GM10266 (cell line): Measurements from ENCODE around the gene HIBADH.
"Not testable (repeated sequence)": the region's sequence is repeated elsewhere in the genome, so short reads cannot be mapped to it uniquely, and the experiment has no call there.

Experiments
- DNase-seq: peaks from one replicate; pipeline ENCODE4 v3.0.0; 2012; ENCODE audit errors: extremely low spot score
- CTCF ChIP-seq: IDR thresholded peaks from 2 replicates; pipeline ENCODE4 v1.5.1; 2012; ENCODE audit warnings: mild to moderate bottlenecking, low read depth; ENCODE audit not compliant: control insufficient read depth, insufficient read depth; ENCODE audit errors: missing control alignments

Gene HIBADH

GRCh38 chr7:27519793-27520469, 142.8 kb downstream of the HIBADH start:
- TF ChIP-seq CTCF, result no peak
- DNase-seq, result no peak

- no peak for TF ChIP-seq CTCF
- no peak for DNase-seq
Observed at GRCh38 chr7:27518561-27519350, 143.9 kb downstream of the HIBADH start.

DNA sequence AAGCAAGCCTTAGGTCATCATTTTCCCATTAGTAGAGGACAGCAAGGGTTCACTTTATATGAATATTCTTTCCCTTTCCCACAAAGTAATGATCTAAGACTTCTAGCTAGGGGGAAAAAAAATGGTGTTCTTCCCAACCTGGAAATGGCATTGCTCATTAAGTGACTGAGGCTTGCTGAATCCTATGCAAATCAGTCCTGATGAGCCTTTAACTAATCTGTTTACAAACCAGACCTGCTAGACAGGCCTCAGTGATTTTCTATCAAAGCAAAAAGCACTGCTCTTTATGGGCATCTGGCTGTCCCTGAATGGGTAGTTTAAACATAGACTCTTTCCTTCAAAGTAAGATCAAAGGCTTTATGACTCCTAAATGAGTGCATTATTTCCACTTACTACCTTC, 146.3 kb downstream of the HIBADH start:
- TF ChIP-seq CTCF, result no peak
- no peak for DNase-seq

GRCh38 chr7:27515933-27516332, 146.8 kb downstream of the HIBADH start:
- TF ChIP-seq CTCF, result no peak
- no peak for DNase-seq

- TF ChIP-seq CTCF, result no peak
- DNase-seq, result no peak
Observed at GRCh38 chr7:27514861-27515260, 147.8 kb downstream of the HIBADH start.

DNA sequence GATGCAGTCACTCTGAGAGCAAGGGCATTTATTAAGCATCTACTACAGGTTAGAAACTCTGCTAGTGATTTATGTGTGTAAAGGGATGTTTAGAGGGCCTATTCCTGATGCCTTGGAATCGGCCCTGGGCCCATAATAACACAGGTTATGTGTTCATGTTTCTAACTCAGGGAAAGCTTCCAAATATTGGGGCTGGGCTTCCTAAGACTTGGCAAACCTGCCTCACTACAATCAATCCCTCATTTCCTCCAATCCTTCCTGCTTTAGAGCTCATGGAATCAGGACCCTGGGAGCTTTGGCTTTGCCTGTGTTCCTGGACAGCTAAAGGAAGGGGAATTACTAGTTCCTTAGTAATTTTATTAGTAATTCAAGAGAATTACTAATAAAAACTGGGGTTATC, 148.8 kb downstream of the HIBADH start:
- DNase-seq, result no peak
- no peak for TF ChIP-seq CTCF

- DNase-seq, result not testable (repeated sequence)
Observed at GRCh38 chr7:27511370-27511769, 151.3 kb downstream of the HIBADH start.
